HG03442 (cell line): ENCODE measurements around the gene DNAH10.
"Not testable (repeated sequence)": the region's sequence is repeated elsewhere in the genome, so short reads cannot be mapped to it uniquely, and the experiment has no call there.

Experiments used
- ATAC-seq: cut with Tn5 transposase; IDR thresholded peaks from one replicate; pipeline ENCODE4 v1.9.1; 2021; ENCODE audit warnings: mild to moderate bottlenecking, moderate library complexity; ENCODE audit not compliant: unreplicated experiment

Gene DNAH10

GRCh38 chr12:123946152-123946515 is 184.0 kb downstream of the DNAH10 start:
- ATAC-seq: no peak

GRCh38 chr12:123946516-123947505 is 184.7 kb downstream of the DNAH10 start:
- ATAC-seq: not testable (repeated sequence)

GRCh38 chr12:123947531-123947930 is 185.4 kb downstream of the DNAH10 start:
- not testable (repeated sequence) for ATAC-seq

- ATAC-seq: no peak
These were observed 186.3 kb downstream of the DNAH10 start for GRCh38 chr12:123948401-123948795.

- ATAC-seq: no peak
These were observed 187.0 kb downstream of the DNAH10 start for GRCh38 chr12:123948796-123949769.

- no peak for ATAC-seq
These were observed 187.7 kb downstream of the DNAH10 start for GRCh38 chr12:123949770-123950165.

GRCh38 chr12:123950476-123951349 is 188.6 kb downstream of the DNAH10 start:
- no peak for ATAC-seq

GRCh38 chr12:123951467-123951866 is 189.4 kb downstream of the DNAH10 start:
- ATAC-seq: no peak

- no peak for ATAC-seq
These were observed 189.9 kb downstream of the DNAH10 start for GRCh38 chr12:123952037-123952436.

- ATAC-seq: no peak
These were observed 192.7 kb downstream of the DNAH10 start for GRCh38 chr12:123954647-123955350.

- ATAC-seq: no peak
These were observed 194.1 kb downstream of the DNAH10 start for GRCh38 chr12:123956249-123956648.

- no peak for ATAC-seq
These were observed 195.1 kb downstream of the DNAH10 start for GRCh38 chr12:123957196-123957595.

- no peak for ATAC-seq
These were observed 196.4 kb downstream of the DNAH10 start for GRCh38 chr12:123958462-123958861.

- ATAC-seq: no peak
These were observed 196.8 kb downstream of the DNAH10 start for GRCh38 chr12:123958876-123959275.

GRCh38 chr12:123960029-123960735 is 198.1 kb downstream of the DNAH10 start:
- ATAC-seq: no peak

GRCh38 chr12:123960856-123961255 is 198.8 kb downstream of the DNAH10 start:
- ATAC-seq: no peak

GRCh38 chr12:123961585-123962345 is 199.7 kb downstream of the DNAH10 start:
- ATAC-seq: no peak

GRCh38 chr12:123962513-123962912 is 200.4 kb downstream of the DNAH10 start:
- no peak for ATAC-seq
